HepG2 (cell line): ENCODE data around the gene ZNF546.

ENCODE experiments used
- BHLHE40 ChIP-seq: IDR thresholded peaks from 2 replicates; pipeline ENCODE4 v1.6.1; 2011; ENCODE audit warnings: low read length, improper control_type of control experiment
- GABPB1 ChIP-seq: IDR thresholded peaks from 2 replicates; pipeline ENCODE4 v1.6.1; 2016; ENCODE audit warnings: mild to moderate bottlenecking, missing genetic modification reagents, moderate library complexity, missing compliant biosample characterization
- ISX ChIP-seq: sonication (generic); formaldehyde crosslinking; conservative IDR thresholded peaks from 2 replicates; pipeline ENCODE4 v1.5.0; 2020; ENCODE audit warnings: missing genetic modification reagents
- TARDBP ChIP-seq: sonication (generic); formaldehyde crosslinking; IDR thresholded peaks from 2 replicates; pipeline ENCODE4 v1.8.0; 2022; ENCODE audit warnings: mild to moderate bottlenecking, missing genetic modification reagents
- TOPORS ChIP-seq: sonication (generic); formaldehyde crosslinking; IDR thresholded peaks from 2 replicates; pipeline ENCODE4 v1.8.0; 2023; ENCODE audit warnings: mild to moderate bottlenecking, missing genetic modification reagents
- TF ChIP-seq, protein P1 (sequence below): sonication (generic); formaldehyde crosslinking; IDR thresholded peaks from 2 replicates; pipeline ENCODE4 v1.5.0; 2020; ENCODE audit warnings: mild to moderate bottlenecking, missing genetic modification reagents

DNA sequence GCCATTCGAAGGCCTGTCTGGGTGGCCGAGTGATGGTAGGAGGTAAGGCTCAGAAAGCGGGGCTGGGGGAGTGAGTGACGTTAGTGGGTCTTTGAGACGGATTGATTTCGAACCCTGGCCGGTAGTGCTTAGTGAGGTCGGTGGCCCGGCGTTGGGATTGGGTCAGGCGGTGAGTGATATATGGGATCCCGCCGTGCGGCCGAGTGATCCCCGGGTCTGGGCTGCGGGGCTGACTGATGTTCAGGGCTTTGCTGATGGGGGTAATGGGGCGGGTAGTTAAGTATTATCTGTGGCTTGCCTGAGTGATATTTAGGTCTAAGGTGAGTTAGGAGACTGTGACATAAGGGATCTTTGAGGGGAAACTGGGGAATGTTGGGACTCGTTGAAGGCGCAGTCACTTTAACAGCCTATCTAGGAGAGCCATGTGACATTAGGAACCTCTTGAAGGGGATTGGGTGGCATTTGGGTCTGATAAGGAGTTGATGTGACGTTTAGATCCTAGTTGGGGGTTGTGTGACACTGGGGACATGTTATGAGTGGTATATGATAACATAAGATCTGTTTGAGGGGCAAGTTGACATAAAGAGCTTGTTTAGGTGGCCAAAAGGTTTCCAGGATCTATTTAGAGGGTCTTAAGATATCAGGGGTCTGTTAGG lies 25.4 kb upstream of the ZNF546 start:
- TF ChIP-seq TARDBP (CRISPR knock-in tag) (no peak), TOPORS (CRISPR knock-in tag) (no peak), ISX (no peak), BHLHE40 (no peak), GABPB1 (CRISPR knock-in tag) (no peak)
- TF ChIP-seq, protein P1, sequence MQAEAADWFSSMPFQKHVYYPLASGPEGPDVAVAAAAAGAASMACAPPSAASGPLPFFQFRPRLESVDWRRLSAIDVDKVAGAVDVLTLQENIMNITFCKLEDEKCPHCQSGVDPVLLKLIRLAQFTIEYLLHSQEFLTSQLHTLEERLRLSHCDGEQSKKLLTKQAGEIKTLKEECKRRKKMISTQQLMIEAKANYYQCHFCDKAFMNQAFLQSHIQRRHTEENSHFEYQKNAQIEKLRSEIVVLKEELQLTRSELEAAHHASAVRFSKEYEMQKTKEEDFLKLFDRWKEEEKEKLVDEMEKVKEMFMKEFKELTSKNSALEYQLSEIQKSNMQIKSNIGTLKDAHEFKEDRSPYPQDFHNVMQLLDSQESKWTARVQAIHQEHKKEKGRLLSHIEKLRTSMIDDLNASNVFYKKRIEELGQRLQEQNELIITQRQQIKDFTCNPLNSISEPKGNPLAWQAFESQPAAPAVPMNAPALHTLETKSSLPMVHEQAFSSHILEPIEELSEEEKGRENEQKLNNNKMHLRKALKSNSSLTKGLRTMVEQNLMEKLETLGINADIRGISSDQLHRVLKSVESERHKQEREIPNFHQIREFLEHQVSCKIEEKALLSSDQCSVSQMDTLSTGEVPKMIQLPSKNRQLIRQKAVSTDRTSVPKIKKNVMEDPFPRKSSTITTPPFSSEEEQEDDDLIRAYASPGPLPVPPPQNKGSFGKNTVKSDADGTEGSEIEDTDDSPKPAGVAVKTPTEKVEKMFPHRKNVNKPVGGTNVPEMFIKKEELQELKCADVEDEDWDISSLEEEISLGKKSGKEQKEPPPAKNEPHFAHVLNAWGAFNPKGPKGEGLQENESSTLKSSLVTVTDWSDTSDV (CRISPR knock-in tag), result no peak
